HepG2 (cell line): ENCODE data around the gene FPGS. TPM values are rescaled to one million over a fixed set of nuclear protein-coding genes. Genes with fewer than 3 reads are reported as not detected.
A peak's percentile ranks its signal among the peaks of the same experiment; 100 is the strongest.

ENCODE experiments used
- AGO2 ChIP-seq: fragments of 200-400 bp; formaldehyde crosslinking; optimal IDR thresholded peaks from 2 replicates; pipeline ENCODE3; 2017; ENCODE audit warnings: mild to moderate bottlenecking, low read depth, low read length, moderate library complexity
- CREB3 ChIP-seq: sonication (generic); formaldehyde crosslinking; IDR thresholded peaks from 2 replicates; pipeline ENCODE4 v1.5.0; 2020; ENCODE audit warnings: missing genetic modification reagents
- HMGA1 ChIP-seq: sonication (generic); formaldehyde crosslinking; conservative IDR thresholded peaks from 2 replicates; pipeline ENCODE4 v1.4.0; 2020; ENCODE audit warnings: missing genetic modification reagents
- IKZF4 ChIP-seq: sonication (generic); formaldehyde crosslinking; IDR thresholded peaks from 2 replicates; pipeline ENCODE4 v1.5.1; 2020; ENCODE audit warnings: borderline replicate concordance, mild to moderate bottlenecking, low read depth, missing genetic modification reagents; ENCODE audit errors: not compliant biosample characterization
- IRF2 ChIP-seq: IDR thresholded peaks from 2 replicates; pipeline ENCODE4 v1.6.1; 2018; ENCODE audit warnings: missing genetic modification reagents, missing compliant biosample characterization
- REPIN1 ChIP-seq: sonication (generic); formaldehyde crosslinking; IDR thresholded peaks from 2 replicates; pipeline ENCODE4 v1.8.0; 2022; ENCODE audit warnings: missing genetic modification reagents, low read depth, mild to moderate bottlenecking, borderline replicate concordance
- SALL1 ChIP-seq: sonication (generic); formaldehyde crosslinking; IDR thresholded peaks from 2 replicates; pipeline ENCODE4 v1.8.0; 2022; ENCODE audit warnings: mild to moderate bottlenecking, missing genetic modification reagents
- SALL2 ChIP-seq: sonication (generic); formaldehyde crosslinking; IDR thresholded peaks from 2 replicates; pipeline ENCODE4 v1.8.1; 2023; ENCODE audit warnings: mild to moderate bottlenecking, missing genetic modification reagents, inconsistent platforms
- SNAPC5 ChIP-seq: sonication (generic); formaldehyde crosslinking; IDR thresholded peaks from 2 replicates; pipeline ENCODE4 v1.8.1; 2023; ENCODE audit warnings: mild to moderate bottlenecking, missing genetic modification reagents, borderline replicate concordance
- SOX5 ChIP-seq: IDR thresholded peaks from 2 replicates; pipeline ENCODE4 v1.6.1; 2016; ENCODE audit warnings: borderline replicate concordance
- ZFAT ChIP-seq: sonication (generic); formaldehyde crosslinking; conservative IDR thresholded peaks from 2 replicates; pipeline ENCODE4 v1.8.1; 2023; ENCODE audit warnings: missing genetic modification reagents, inconsistent platforms
- ZKSCAN8 ChIP-seq: IDR thresholded peaks from 2 replicates; pipeline ENCODE4 v1.6.1; 2016; ENCODE audit warnings: borderline replicate concordance, missing genetic modification reagents, missing compliant biosample characterization
- ZMYM2 ChIP-seq: sonication (generic); formaldehyde crosslinking; IDR thresholded peaks from 2 replicates; pipeline ENCODE4 v1.8.0; 2022; ENCODE audit warnings: mild to moderate bottlenecking, missing genetic modification reagents
- ZNF232 ChIP-seq: sonication (generic); formaldehyde crosslinking; IDR thresholded peaks from 2 replicates; pipeline ENCODE4 v1.4.0; 2020; ENCODE audit warnings: missing genetic modification reagents, borderline replicate concordance
- ZNF556 ChIP-seq: sonication (generic); formaldehyde crosslinking; IDR thresholded peaks from 2 replicates; pipeline ENCODE4 v1.4.0; 2020; ENCODE audit warnings: mild to moderate bottlenecking, missing genetic modification reagents, borderline replicate concordance
- ZNF558 ChIP-seq: sonication (generic); formaldehyde crosslinking; IDR thresholded peaks from 2 replicates; pipeline ENCODE4 v1.9.0; 2022; ENCODE audit warnings: mild to moderate bottlenecking, missing genetic modification reagents, borderline replicate concordance
- ZNF563 ChIP-seq: sonication (generic); formaldehyde crosslinking; IDR thresholded peaks from 2 replicates; pipeline ENCODE4 v1.8.0; 2022; ENCODE audit warnings: mild to moderate bottlenecking, moderate library complexity, missing genetic modification reagents
- ZNF790 ChIP-seq: sonication (generic); formaldehyde crosslinking; IDR thresholded peaks from 2 replicates; pipeline ENCODE4 v1.8.0; 2022; ENCODE audit warnings: missing genetic modification reagents, mild to moderate bottlenecking, borderline replicate concordance
- polyA plus RNA-seq, 8 experiments: library from polyadenylated mRNA; depleted of rRNA in 3 of 8; stranded (reverse) in 7 of 8; unstranded in 1 of 8; fragments of >200 nt; fragmentation: Illumina TruSeq in 4 of 8; extraction: Trizol in 4 of 8; gene quantifications; 2 replicates each; pipeline versions ENCODE4 v1.2.1 to v1.2.3, GENCODE V29; 2011 to 2016; ENCODE audit warnings: low read depth in 4 of 8, missing spikeins in 1 of 8, mixed read lengths in 1 of 8; ENCODE audit not compliant: insufficient read depth in 1 of 8
- total RNA-seq, 5 experiments: library from RNA; depleted of rRNA; stranded (reverse); fragments of >200 nt; fragmentation: Illumina TruSeq; extraction: Trizol; gene quantifications; 2 replicates each; pipeline ENCODE4 v1.2.3, GENCODE V29; 2016; ENCODE audit warnings: low read depth in 1 of 5
- TF ChIP-seq, protein P1 (sequence below): IDR thresholded peaks from 2 replicates; pipeline ENCODE4 v1.6.1; 2012; ENCODE audit warnings: inconsistent platforms
- TF ChIP-seq, protein P2 (sequence below): sonication (generic); formaldehyde crosslinking; IDR thresholded peaks from 2 replicates; pipeline ENCODE4 v1.5.1; 2020; ENCODE audit warnings: mild to moderate bottlenecking, missing genetic modification reagents, moderate library complexity

Gene FPGS
- total and polyA plus RNA-seq, 2 of the 13 experiments (the other 11 are each of a cell fraction or from before 2014, with no cell fraction given): 35.6 to 36.8 TPM

DNA sequence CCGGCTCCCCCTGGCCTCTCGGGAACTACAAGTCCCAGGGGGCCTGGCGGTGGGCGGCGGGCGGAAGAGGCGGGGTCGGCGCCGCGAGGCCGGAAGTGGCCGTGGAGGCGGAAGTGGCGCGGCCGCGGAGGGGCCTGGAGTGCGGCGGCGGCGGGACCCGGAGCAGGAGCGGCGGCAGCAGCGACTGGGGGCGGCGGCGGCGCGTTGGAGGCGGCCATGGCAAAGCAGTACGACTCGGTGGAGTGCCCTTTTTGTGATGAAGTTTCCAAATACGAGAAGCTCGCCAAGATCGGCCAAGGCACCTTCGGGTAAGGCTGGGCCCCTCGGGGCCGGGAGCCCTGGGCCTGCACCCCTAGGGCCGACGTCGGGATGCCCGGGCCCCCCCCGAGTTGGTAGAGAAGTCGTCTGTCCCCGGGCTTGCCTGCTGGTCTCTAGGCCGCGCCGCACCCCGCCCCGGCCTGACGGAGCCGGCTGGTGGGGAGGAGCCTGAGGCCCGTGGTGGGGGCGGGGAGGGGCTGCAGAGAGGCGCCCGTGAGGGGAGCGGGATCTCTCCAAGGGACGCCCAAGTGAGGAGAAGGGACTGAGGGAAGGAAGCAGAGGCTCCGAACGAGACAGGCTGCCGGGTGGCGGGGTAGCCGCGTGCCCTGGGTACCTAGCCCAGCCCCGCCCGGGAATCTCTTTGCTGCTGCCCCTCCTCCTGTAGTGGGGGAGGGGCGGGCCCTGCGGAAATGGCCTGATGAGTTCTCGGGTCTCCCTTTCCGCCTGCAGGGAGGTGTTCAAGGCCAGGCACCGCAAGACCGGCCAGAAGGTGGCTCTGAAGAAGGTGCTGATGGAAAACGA, 16.5 kb upstream of the FPGS start, which contains the start of gene CDK9 (continued):
- TF ChIP-seq HMGA1 (CRISPR knock-in tag): no peak
- peak; percentile 70; the same call in 1 of the 2 replicates for TF ChIP-seq CREB3
- TF ChIP-seq IKZF4 (CRISPR knock-in tag): peak; percentile 76
- 0 out of 2 replicates have a peak, but pooled peaks have one; percentile 59 for TF ChIP-seq ZNF232 (CRISPR knock-in tag)
- TF ChIP-seq AGO2: peak; percentile 51
- no peak for TF ChIP-seq ZKSCAN8
- TF ChIP-seq SOX5 (CRISPR knock-in tag): no peak
- TF ChIP-seq IRF2 (CRISPR knock-in tag): 0 out of 2 replicates have a peak, but pooled peaks have one; percentile 14
- no peak for TF ChIP-seq SNAPC5 (CRISPR knock-in tag)
- TF ChIP-seq ZFAT: peak; percentile 68; the same call in 1 of the 2 replicates
- TF ChIP-seq ZNF563: peak; percentile 91
- peak; percentile 33; the same call in 1 of the 2 replicates for TF ChIP-seq SALL2 (CRISPR knock-in tag)
- TF ChIP-seq ZNF790 (CRISPR knock-in tag): peak; percentile 81; the same call in 1 of the 2 replicates
- TF ChIP-seq, protein P1, sequence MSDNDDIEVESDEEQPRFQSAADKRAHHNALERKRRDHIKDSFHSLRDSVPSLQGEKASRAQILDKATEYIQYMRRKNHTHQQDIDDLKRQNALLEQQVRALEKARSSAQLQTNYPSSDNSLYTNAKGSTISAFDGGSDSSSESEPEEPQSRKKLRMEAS: peak; percentile 27
- 0 out of 2 replicates have a peak, but pooled peaks have one; percentile 45 for TF ChIP-seq ZNF556
- TF ChIP-seq REPIN1: no peak
- peak; percentile 61; the same call in 1 of the 2 replicates for TF ChIP-seq ZNF558
- TF ChIP-seq, protein P2, sequence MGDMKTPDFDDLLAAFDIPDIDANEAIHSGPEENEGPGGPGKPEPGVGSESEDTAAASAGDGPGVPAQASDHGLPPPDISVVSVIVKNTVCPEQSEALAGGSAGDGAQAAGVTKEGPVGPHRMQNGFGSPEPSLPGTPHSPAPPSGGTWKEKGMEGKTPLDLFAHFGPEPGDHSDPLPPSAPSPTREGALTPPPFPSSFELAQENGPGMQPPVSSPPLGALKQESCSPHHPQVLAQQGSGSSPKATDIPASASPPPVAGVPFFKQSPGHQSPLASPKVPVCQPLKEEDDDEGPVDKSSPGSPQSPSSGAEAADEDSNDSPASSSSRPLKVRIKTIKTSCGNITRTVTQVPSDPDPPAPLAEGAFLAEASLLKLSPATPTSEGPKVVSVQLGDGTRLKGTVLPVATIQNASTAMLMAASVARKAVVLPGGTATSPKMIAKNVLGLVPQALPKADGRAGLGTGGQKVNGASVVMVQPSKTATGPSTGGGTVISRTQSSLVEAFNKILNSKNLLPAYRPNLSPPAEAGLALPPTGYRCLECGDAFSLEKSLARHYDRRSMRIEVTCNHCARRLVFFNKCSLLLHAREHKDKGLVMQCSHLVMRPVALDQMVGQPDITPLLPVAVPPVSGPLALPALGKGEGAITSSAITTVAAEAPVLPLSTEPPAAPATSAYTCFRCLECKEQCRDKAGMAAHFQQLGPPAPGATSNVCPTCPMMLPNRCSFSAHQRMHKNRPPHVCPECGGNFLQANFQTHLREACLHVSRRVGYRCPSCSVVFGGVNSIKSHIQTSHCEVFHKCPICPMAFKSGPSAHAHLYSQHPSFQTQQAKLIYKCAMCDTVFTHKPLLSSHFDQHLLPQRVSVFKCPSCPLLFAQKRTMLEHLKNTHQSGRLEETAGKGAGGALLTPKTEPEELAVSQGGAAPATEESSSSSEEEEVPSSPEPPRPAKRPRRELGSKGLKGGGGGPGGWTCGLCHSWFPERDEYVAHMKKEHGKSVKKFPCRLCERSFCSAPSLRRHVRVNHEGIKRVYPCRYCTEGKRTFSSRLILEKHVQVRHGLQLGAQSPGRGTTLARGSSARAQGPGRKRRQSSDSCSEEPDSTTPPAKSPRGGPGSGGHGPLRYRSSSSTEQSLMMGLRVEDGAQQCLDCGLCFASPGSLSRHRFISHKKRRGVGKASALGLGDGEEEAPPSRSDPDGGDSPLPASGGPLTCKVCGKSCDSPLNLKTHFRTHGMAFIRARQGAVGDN (CRISPR knock-in tag): peak; percentile 70; the same call in 1 of the 2 replicates
- peak; percentile 41; the same call in 1 of the 2 replicates for TF ChIP-seq SALL1 (CRISPR knock-in tag)
- 0 out of 2 replicates have a peak, but pooled peaks have one; percentile 28 for TF ChIP-seq ZMYM2 (CRISPR knock-in tag)
